Effector CD4-positive, alpha-beta T cell (primary cell): Measurements from ENCODE around the gene TACC3.

ENCODE experiments used
- DNase-seq: peaks from one replicate; pipeline ENCODE4 v3.0.0-alpha.2; 2020

The TACC3 gene

DNA sequence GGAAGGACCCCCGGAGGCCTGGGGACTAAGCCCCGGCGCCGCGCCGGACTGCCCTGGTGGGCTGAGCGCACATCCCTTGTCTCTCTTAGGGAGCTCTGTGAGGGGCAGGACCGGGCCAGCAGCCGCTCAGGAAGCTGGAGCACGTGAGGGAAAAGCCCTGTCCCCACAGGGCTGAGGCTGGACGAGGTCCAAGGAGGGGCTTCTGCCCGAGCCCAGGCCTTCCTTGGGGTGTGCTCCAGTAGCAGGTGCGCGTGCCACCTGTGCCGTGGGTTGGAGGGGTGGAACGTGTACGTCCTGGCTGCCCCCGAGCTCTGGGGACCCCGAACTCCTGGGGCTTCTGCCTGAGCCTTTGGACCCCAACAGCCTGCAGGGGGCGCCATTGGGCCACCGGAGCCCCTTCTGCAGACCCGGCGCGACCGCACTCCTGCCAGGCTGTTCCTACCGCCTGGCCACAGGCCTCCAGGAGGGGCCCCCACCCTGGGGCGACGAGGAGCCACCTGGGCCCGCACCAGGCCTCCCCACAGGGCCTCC lies 27.2 kb downstream of the TACC3 start:
- peak; percentile 76 for DNase-seq

GRCh38 chr4:1749370-1749769 lies 28.0 kb downstream of the TACC3 start:
- DNase-seq, result no peak

- DNase-seq, result no peak
These were observed 28.5 kb downstream of the TACC3 start for GRCh38 chr4:1749826-1750225.

- no peak for DNase-seq
These were observed 29.2 kb downstream of the TACC3 start for GRCh38 chr4:1750381-1751154.

- no peak for DNase-seq
These were observed 30.0 kb downstream of the TACC3 start for GRCh38 chr4:1751155-1751918.

DNA sequence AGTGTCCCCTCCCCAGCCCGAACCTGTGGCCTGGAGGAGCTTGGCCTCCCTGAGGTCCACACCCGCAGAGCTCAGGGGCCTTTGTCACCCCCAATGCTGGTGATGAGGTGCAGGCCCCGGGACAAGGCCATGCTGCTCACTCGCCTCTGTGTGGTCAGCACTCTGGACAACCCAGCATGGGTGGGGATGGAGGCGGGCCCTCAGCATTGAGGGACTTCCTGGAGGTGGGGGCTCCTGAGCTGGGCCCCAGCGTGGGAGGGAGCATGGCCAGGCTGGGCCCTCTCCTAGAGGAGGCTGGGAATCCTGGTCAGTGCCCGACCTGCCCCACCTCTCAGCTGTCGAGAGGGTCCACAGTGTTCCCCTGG lies 30.6 kb downstream of the TACC3 start:
- DNase-seq, result no peak

- no peak for DNase-seq
These were observed 31.1 kb downstream of the TACC3 start for GRCh38 chr4:1752284-1753041.

GRCh38 chr4:1753294-1753696 lies 32.0 kb downstream of the TACC3 start:
- DNase-seq, result no peak

DNA sequence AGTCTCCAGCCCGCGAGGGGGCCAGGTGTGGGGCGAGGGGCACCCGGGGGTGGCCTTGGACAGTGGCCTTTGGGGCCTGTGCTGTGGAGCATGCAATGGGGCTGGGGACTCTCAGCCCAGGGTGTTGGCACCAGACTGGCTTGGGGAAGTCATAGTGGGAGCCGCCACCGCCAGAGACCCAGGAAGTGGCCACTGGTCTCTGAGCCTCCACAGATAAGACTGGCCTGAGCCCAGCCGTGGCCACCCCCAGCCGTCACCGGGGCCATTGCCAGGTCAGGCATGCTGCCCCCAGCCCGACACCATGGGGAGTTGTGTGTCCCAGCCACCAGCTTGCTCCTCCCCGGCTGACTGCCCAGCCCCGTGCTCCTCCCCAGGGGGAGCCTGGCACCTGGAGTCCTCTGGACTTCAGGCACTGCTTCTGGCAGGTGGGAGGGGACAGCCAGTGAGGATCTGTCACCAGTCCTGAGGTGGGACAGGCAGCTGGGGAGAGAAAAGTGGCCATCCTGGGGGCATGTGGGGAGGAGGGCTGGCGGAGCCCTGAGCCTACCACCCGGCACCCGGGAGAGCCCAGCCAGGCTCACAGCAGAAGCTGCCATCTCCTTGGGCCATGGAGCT lies 32.5 kb downstream of the TACC3 start:
- no peak for DNase-seq

DNA sequence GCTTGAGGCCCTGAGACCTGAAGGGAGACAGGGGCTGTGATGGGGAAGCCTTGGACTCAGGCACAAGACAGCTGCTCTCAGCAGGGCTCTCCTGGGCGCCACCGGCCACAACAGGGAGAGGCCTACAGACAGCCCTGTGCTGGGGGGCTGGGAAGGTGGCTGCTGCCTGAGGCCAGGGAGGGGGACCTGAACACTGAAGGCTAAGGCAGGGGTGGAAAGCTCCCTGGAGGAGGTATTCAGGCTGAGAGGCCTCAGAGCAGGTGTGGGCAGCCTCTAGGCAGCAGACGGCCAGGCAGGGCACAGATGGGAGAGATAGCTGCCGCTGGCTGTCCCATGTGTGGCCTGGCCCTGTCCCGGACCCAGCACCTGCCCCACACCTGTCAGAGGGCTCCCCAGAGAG lies 33.0 kb downstream of the TACC3 start:
- no peak for DNase-seq

GRCh38 chr4:1755297-1755696 lies 34.0 kb downstream of the TACC3 start:
- DNase-seq, result no peak

DNA sequence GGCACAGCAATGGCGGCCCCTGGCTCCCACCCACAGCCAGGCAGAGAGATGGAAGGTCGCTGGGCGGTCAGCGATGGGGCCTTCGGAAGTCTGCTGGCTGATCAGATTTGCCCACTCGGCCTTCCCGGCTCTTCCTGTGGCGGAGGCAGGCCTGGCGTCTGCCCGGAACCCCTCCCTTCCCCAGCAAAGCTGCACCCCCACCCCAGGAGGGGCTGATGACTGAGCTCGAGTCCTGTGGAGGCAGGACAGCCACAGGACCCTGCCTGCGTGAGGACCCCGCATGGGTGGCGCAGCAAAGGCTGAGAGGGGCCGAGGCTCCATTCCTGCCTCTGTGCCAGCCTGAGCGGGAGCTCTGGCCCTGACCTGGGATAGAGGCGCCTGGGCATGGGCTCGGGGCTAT lies 34.8 kb downstream of the TACC3 start:
- no peak for DNase-seq

- DNase-seq, result no peak
These were observed 35.8 kb downstream of the TACC3 start for GRCh38 chr4:1756893-1757779.

- no peak for DNase-seq
These were observed 36.5 kb downstream of the TACC3 start for GRCh38 chr4:1757836-1758235.

DNA sequence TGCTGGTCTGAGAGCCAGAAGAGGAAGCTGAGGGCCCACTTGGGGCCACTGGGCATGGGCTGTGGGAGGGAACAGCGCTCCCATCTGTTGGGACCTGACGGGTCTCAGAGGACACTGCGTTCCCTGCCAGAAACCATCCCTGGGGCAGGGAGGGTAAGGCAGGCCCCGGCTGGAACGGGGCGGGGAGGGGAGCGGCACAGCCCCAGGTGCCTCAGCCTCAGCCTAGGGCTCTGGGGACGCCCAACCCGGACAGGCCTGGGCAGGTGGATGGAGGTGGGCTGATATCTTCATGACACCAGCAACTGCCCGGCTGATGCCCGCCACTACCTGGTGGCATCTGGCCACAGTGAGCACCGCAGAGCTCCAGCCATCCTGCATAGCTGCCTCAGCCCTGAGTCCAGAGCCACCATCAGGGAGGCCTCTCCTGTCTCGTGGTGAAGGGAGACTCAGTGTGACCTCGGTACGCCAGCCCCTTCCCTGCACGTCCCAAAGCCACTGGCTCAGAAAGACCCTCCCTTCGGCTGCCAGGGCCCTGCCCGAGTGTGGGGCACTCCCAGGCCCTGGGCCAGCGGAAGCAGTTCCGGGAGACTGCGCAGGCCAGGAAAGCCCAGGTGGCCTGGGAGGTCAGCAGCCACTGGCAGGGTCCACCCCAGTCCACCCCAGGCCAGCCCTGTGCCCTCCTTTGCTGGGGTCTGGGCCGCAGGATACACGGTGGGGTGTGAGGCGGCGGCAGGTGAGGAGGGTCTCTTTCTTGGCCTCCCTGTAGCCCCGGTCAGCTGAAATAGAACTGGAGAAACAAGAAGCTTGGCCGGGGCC lies 37.2 kb downstream of the TACC3 start:
- no peak for DNase-seq

DNA sequence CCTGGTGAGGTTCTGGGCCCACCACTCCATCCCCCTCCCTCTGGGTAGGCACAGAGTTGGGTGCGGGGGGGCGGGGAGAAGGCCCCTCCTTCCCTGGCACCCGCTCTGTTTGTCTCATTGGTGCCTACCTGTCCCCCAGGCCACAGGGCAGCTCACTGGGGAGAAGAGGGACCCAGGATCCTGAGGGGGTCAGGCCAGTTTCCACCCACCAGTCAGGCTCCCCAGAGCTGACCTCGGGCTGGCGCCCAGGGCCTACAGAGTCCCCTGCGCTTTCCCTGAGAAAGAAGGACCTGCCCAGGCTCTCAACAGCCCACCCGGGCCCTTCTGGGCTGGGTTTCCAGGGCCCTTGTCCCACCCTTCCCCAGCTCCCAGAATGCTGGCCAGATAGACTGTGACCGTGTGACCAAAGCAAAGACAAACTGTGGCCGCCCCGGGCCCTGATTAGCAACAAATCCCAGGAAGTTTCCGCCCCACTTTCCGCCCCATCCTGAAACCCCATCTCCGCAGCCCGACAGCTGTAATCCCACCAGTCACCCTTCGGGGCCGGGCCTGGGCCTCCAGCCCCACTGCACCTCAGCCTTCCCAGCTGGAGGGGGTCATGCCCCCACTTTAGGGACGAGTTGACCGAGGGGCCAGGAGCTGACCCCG lies 38.0 kb downstream of the TACC3 start:
- no peak for DNase-seq

- DNase-seq, result no peak
These were observed 38.5 kb downstream of the TACC3 start for GRCh38 chr4:1759818-1760223.

DNA sequence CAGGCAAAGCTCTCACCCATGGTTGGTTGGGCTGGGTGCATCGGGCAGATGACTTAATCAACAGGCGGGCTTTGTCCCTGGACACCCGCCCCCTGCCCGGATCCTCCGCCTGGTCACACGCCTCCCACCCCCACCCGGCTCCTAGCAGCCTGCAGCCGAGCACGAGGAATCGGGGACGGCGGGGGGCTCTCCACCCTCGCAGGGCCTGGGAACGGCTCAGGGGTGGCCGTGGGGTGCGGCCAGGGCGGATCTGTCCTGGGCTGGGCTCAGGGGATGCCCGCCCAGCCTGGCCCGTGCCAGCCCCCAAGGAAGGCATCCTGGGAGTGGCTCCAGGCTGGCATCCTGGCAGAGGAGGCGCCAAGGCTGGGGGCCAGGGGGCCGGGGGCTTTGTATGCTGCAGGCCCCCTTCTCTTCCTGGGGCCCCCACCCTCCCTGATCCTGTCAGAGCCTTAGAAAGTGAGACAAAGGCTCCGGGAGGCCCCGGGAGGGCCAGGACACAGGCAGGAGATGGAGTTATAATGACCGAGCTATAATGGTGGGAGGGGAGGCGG lies 39.3 kb downstream of the TACC3 start:
- DNase-seq, result no peak

DNA sequence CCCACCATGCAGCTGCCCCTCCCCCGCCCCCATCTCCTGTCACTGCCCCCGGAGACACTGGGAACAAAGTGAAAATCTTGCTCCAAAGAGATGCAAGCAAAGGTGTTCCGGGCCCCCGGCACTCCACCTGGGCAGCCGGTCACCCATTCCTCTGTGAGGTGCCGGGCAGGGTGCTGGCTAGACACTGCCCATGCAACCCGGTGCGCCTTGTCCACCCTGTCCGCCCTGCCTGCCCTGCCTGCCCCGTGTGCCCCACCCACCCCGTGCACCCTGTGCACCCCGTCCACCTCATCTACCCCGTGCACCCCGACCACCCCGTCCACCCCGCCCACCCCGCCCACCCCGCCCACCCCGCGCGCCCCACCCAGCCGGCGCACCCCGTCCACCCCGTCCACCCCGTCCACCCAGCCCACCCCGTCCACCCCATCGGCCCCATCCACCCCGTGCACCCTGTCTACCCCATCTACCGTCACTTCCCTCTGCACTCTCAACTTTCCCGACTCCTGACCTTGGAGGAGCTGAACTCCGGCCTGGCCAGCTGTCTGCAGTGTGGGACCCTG lies 39.9 kb downstream of the TACC3 start:
- DNase-seq, result no peak
